ENCODE measurements around the gene CCNQ.

CCNQ gene

GRCh38 chrX:153611298-153612095 lies 12.6 kb upstream of the CCNQ start:
- TF ChIP-seq CTCF (IDR thresholded peaks at IDR 0.05; ENCODE audit: low read depth, low read length, poor library complexity, severe bottlenecking) (no peak), EZH2phosphoT487 (IDR thresholded peaks at IDR 0.05; ENCODE audit: borderline replicate concordance, low read length) (no peak)
- Histone ChIP-seq H3K27ac (ENCODE audit: low read depth, low read length) (no peak overlapping the region), H3K9me3 (ENCODE audit: control insufficient read depth, insufficient read depth, low read length) (no peaks in the 10 kb centered on the region), H3K4me1 (ENCODE audit: control insufficient read depth, low read length) (no peaks in the 10 kb centered on the region), H3K4me3 (ENCODE audit: low read length) (no peak overlapping the region), H3K27me3 (ENCODE audit: control insufficient read depth, low read length) (peaks cover 19% of the 10 kb centered on the region), H4K20me1 (ENCODE audit: control insufficient read depth, insufficient read depth, low read depth, low read length) (no peaks in the 10 kb centered on the region), H3K79me2 (ENCODE audit: control insufficient read depth, low read length) (no peaks in the 10 kb centered on the region), H3F3A (ENCODE audit: control insufficient read depth, insufficient read depth) (no peaks in the 10 kb centered on the region), H3K36me3 (ENCODE audit: control insufficient read depth, low read length) (no peaks in the 10 kb centered on the region), H3K4me2 (ENCODE audit: low read length) (no peak overlapping the region), H3K9me2 (replicated peaks; ENCODE audit: control insufficient read depth, low read length) (no peaks in the 10 kb centered on the region)

GRCh38 chrX:153610836-153611213 lies 11.9 kb upstream of the CCNQ start:
- Histone ChIP-seq H3K27me3 (ENCODE audit: control insufficient read depth, low read length) (peaks cover 19% of the 10 kb centered on the region), H3K9me2 (replicated peaks; ENCODE audit: control insufficient read depth, low read length) (no peaks in the 10 kb centered on the region), H3K36me3 (ENCODE audit: control insufficient read depth, low read length) (no peaks in the 10 kb centered on the region), H3F3A (ENCODE audit: control insufficient read depth, insufficient read depth) (no peaks in the 10 kb centered on the region), H3K79me2 (ENCODE audit: control insufficient read depth, low read length) (no peaks in the 10 kb centered on the region), H3K4me3 (ENCODE audit: low read length) (no peak overlapping the region), H4K20me1 (ENCODE audit: control insufficient read depth, insufficient read depth, low read depth, low read length) (no peaks in the 10 kb centered on the region), H3K9me3 (ENCODE audit: control insufficient read depth, insufficient read depth, low read length) (no peaks in the 10 kb centered on the region), H3K4me2 (ENCODE audit: low read length) (no peak overlapping the region), H3K27ac (ENCODE audit: low read depth, low read length) (no peak overlapping the region), H3K4me1 (ENCODE audit: control insufficient read depth, low read length) (no peaks in the 10 kb centered on the region)
- TF ChIP-seq EZH2phosphoT487 (IDR thresholded peaks at IDR 0.05; ENCODE audit: borderline replicate concordance, low read length) (no peak), CTCF (IDR thresholded peaks at IDR 0.05; ENCODE audit: low read depth, low read length, poor library complexity, severe bottlenecking) (no peak)

GRCh38 chrX:153609917-153610835 lies 11.2 kb upstream of the CCNQ start:
- H3K4me2 ChIP-seq (ENCODE audit: low read length): peak overlapping the region; percentile 50
- TF ChIP-seq EZH2phosphoT487 (IDR thresholded peaks at IDR 0.05; ENCODE audit: borderline replicate concordance, low read length): no peak
- peak; percentile 61 for TF ChIP-seq CTCF (IDR thresholded peaks at IDR 0.05; ENCODE audit: low read depth, low read length, poor library complexity, severe bottlenecking)
- H3K27ac ChIP-seq (ENCODE audit: low read depth, low read length): no peak overlapping the region
- H3K9me2 ChIP-seq (replicated peaks; ENCODE audit: control insufficient read depth, low read length): no peaks in the 10 kb centered on the region
- no peaks in the 10 kb centered on the region for H3F3A ChIP-seq (ENCODE audit: control insufficient read depth, insufficient read depth)
- H3K27me3 ChIP-seq (ENCODE audit: control insufficient read depth, low read length): peaks cover 19% of the 10 kb centered on the region
- no peaks in the 10 kb centered on the region for H4K20me1 ChIP-seq (ENCODE audit: control insufficient read depth, insufficient read depth, low read depth, low read length)
- H3K4me1 ChIP-seq (ENCODE audit: control insufficient read depth, low read length): no peaks in the 10 kb centered on the region
- H3K36me3 ChIP-seq (ENCODE audit: control insufficient read depth, low read length): no peaks in the 10 kb centered on the region
- H3K9me3 ChIP-seq (ENCODE audit: control insufficient read depth, insufficient read depth, low read length): no peaks in the 10 kb centered on the region
- H3K4me3 ChIP-seq (ENCODE audit: low read length): peak overlapping the region; percentile 43; the same call in 1 of the 2 replicates
- no peaks in the 10 kb centered on the region for H3K79me2 ChIP-seq (ENCODE audit: control insufficient read depth, low read length)

Measured in DOHH2 (cell line).